GM12878 (cell line): Measurements from ENCODE around the gene KAZN. TPM values are rescaled to one million over a fixed set of nuclear protein-coding genes. Genes with fewer than 3 reads are reported as not detected.

Experiments used
- ATAC-seq: fragments of 200-7000 bp; cut with Tn5 transposase; 3 replicates; pipeline ENCODE4 v1.9.1; 2020; ENCODE audit warnings: mild to moderate bottlenecking, moderate library complexity
- BruUV-seq: library from RNA; stranded (reverse); fragments of 400-500 nt; replicated peaks from 2 replicates; lab custom pipeline; 2021; lab: Mats Ljungman, UMichigan
- CTCF ChIA-PET: fragments of 300-600 bp; sonication (Branson Sonifier 250); formaldehyde crosslinking; extraction: SDS; loops from one replicate; lab custom pipeline; 2021; ENCODE audit warnings: inconsistent platforms; lab: Yijun Ruan, JAX
- POLR2A ChIA-PET: fragments of 350-600 bp; formaldehyde crosslinking; extraction: SDS; loops from one replicate; lab custom pipeline; 2021; ENCODE audit warnings: inconsistent platforms; lab: Charles Lee
- RAD21 ChIA-PET: fragments of 300-600 bp; sonication (Branson Sonifier 250); formaldehyde crosslinking; loops from one replicate; lab custom pipeline; 2023; ENCODE audit warnings: antibody characterized with exemption; ENCODE audit not compliant: unreplicated experiment; lab: Charles Lee
- SMC1A ChIA-PET: fragments of 300-600 bp; sonication (Branson Sonifier 250); formaldehyde crosslinking; loops from one replicate; lab custom pipeline; 2023; ENCODE audit not compliant: unreplicated experiment, uncharacterized antibody; lab: Charles Lee
- DNase-seq: peaks from one replicate; pipeline ENCODE4 v3.0.0-alpha.2; 2011; ENCODE audit warnings: low read depth, low spot score
- FAIRE-seq: peaks from 3 replicates; lab custom pipeline; 2011; peaks lifted over from hg19 to GRCh38; lab: Jason Lieb, UNC
- H2AFZ ChIP-seq: 2 replicates; pipeline ENCODE4 v1.6.0; 2011; ENCODE audit warnings: low read depth, low read length, control low read depth; ENCODE audit not compliant: control insufficient read depth
- H3K27ac ChIP-seq: 2 replicates; pipeline ENCODE4 v1.5.1; 2011; ENCODE audit warnings: control low read depth; ENCODE audit not compliant: control insufficient read depth, insufficient read depth
- H3K27me3 ChIP-seq, 2 experiments: replicated peaks in 1 of 2; 2 replicates each; pipeline versions ENCODE4 v1.6.0 to v1.6.1; 2011; ENCODE audit warnings: low read length in 1 of 2; ENCODE audit not compliant: control insufficient read depth in 2 of 2, insufficient read depth in 2 of 2
- H3K36me3 ChIP-seq, 2 experiments: 2 replicates each; pipeline ENCODE4 v1.5.1; 2011; ENCODE audit warnings: low read length in 1 of 2; ENCODE audit not compliant: control insufficient read depth in 2 of 2, insufficient read depth in 2 of 2
- H3K4me1 ChIP-seq: 2 replicates; pipeline ENCODE4 v1.6.1; 2011; ENCODE audit warnings: mild to moderate bottlenecking, low read length, moderate library complexity, mixed read lengths; ENCODE audit not compliant: control insufficient read depth, insufficient read depth
- H3K4me2 ChIP-seq: 2 replicates; pipeline ENCODE4 v1.6.0; 2011; ENCODE audit warnings: control low read depth; ENCODE audit not compliant: control insufficient read depth, insufficient read depth
- H3K4me3 ChIP-seq: fragments of 200-600 bp; sonication (generic); 2 replicates; pipeline ENCODE4 v1.5.1; 2016
- H3K79me2 ChIP-seq: 2 replicates; pipeline ENCODE4 v1.6.0; 2011; ENCODE audit warnings: low read length; ENCODE audit not compliant: control insufficient read depth, insufficient read depth
- H3K9ac ChIP-seq: 2 replicates; pipeline ENCODE4 v1.8.0; 2011; ENCODE audit warnings: low read length, control low read depth, mixed read lengths; ENCODE audit not compliant: control insufficient read depth, insufficient read depth
- H3K9me3 ChIP-seq: replicated peaks from 3 replicates; pipeline ENCODE4 v1.5.1; 2011; ENCODE audit warnings: mild to moderate bottlenecking, low read length; ENCODE audit not compliant: control insufficient read depth, insufficient read depth
- H4K20me1 ChIP-seq: 2 replicates; pipeline ENCODE4 v1.6.0; 2011; ENCODE audit not compliant: control insufficient read depth, insufficient read depth
- HDAC6 ChIP-seq: fragments of 200-600 bp; sonication (generic); IDR thresholded peaks from one replicate; pipeline ENCODE4 v1.8.0; 2017; ENCODE audit warnings: antibody characterized with exemption; ENCODE audit not compliant: unreplicated experiment
- PBX3 ChIP-seq: IDR thresholded peaks from 2 replicates; pipeline ENCODE4 v1.6.1; 2011; ENCODE audit warnings: mild to moderate bottlenecking, low read depth, low read length, moderate library complexity; ENCODE audit not compliant: insufficient replicate concordance
- PKNOX1 ChIP-seq: fragments of 450-650 bp; IDR thresholded peaks from 2 replicates; pipeline ENCODE4 v1.6.1; 2016; ENCODE audit warnings: mild to moderate bottlenecking
- PML ChIP-seq: IDR thresholded peaks from 2 replicates; pipeline ENCODE4 v1.6.1; 2012; ENCODE audit warnings: low read length, inconsistent platforms
- RFX5 ChIP-seq: IDR thresholded peaks from 2 replicates; pipeline ENCODE4 v1.6.1; 2011; ENCODE audit warnings: low read depth, low read length, improper control_type of control experiment
- SMAD1 ChIP-seq: fragments of 450-650 bp; IDR thresholded peaks from 2 replicates; pipeline ENCODE4 v1.6.1; 2018; ENCODE audit warnings: mild to moderate bottlenecking, low read depth; ENCODE audit not compliant: partially characterized antibody
- TAF1 ChIP-seq: IDR thresholded peaks from 2 replicates; pipeline ENCODE4 v1.6.1; 2011; ENCODE audit warnings: mild to moderate bottlenecking, low read depth, low read length, borderline replicate concordance
- WGBS: methylation state at CpG from one replicate; pipeline ENCODE4 v1.1.6; 2016; ENCODE audit warnings: low lambda C conversion rate; ENCODE audit not compliant: insufficient replicate concordance, insufficient coverage; ENCODE audit errors: missing lambda C conversion rate; 5-methylcytosine and 5-hydroxymethylcytosine counted together
- in situ Hi-C: fragments of 300-500 bp; cut with MboI; formaldehyde crosslinking; loops from 9 replicates; pipeline ENCODE4 v1.14.3; 2018; ENCODE audit warnings: mixed read lengths
- intact Hi-C: fragments of 100-400 bp; cut with micrococcal nuclease; formaldehyde crosslinking; loops from one replicate; pipeline ENCODE4 v1.14.2; 2022; ENCODE audit not compliant: unreplicated experiment
- polyA plus RNA-seq, 11 experiments: library from polyadenylated mRNA; depleted of rRNA in 4 of 11; unstranded in 6 of 11; stranded (reverse) in 5 of 11; fragments of >200 nt; fragmentation: Nextera tagmentation in 4 of 11; fragmentation: Illumina TruSeq in 1 of 11; extraction: Ambion mirVana in 4 of 11; extraction: Trizol in 1 of 11; gene quantifications; 1 replicate in 1 of 11; 2 replicates in 10 of 11; pipeline versions ENCODE4 v1.2.1 to v1.2.3, GENCODE V29; 2011 to 2016; ENCODE audit warnings: inconsistent platforms in 2 of 11, missing spikeins in 2 of 11, low read depth in 1 of 11
- total RNA-seq, 4 experiments: library from RNA; depleted of rRNA in 3 of 4; stranded (reverse); fragments of >200 nt in 3 of 4; fragmentation: Illumina TruSeq in 1 of 4; extraction: Trizol in 1 of 4; gene quantifications; 2 replicates each; pipeline versions ENCODE4 v1.2.1 to v1.2.3, GENCODE V29; 2013 to 2021

KAZN gene
- total and polyA plus RNA-seq, 10 of the 15 experiments (the other 5 are each of a cell fraction or from before 2014, with no cell fraction given) = 0.72 to 4.0 (median 1.2) TPM

DNA sequence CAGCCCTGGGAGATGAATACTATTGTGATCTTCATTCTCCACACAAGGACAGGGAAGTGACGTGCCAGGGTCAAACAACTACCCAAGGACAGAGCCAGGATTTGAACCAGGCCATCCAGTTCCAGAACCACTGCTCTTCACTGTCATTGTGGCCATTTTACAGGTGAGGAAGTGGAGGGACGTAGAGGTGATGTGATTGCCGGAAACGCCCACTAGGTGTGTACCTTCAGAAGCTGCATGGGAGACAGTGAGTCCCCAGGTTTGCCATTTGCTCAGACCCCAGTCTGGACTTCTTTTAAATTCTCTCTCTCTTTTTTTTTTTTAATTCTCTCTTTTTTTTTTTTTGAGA lies 347.5 kb downstream of the KAZN start:
- Histone ChIP-seq H3K9ac (no peak overlapping the region), H3K4me2 (no peak overlapping the region), H4K20me1 (no peaks in the 10 kb centered on the region), H3K9me3 (no peaks in the 10 kb centered on the region), H3K27me3 (no peaks in the 10 kb centered on the region; a peak in 1 of 4 replicates), H2AFZ (no peak overlapping the region), H3K79me2 (no peaks in the 10 kb centered on the region), H3K4me1 (no peaks in the 10 kb centered on the region), H3K36me3 (no peaks in the 10 kb centered on the region), H3K4me3 (no peak overlapping the region), H3K27ac (no peak overlapping the region)
- FAIRE-seq (no peak), ATAC-seq (no peak), DNase-seq (no peak)
- WGBS = 33% methylated on average over 4 of the region's 4 CpGs
- no TSS peak for BruUV-seq
- ChIA-PET CTCF (no interaction called here), RAD21 (no interaction called here), POLR2A (no interaction called here), SMC1A (no interaction called here)
- in situ Hi-C loops = no loop called here
- TF ChIP-seq RFX5 (no peak), TAF1 (no peak)
- intact Hi-C loops = no loop called here

- H3K27me3 ChIP-seq = no peaks in the 10 kb centered on the region; a peak in 1 of 4 replicates
- no peaks in the 10 kb centered on the region for H3K36me3 ChIP-seq
- no TSS peak for BruUV-seq
- FAIRE-seq = no peak
- no peak overlapping the region for H3K4me2 ChIP-seq
- CTCF ChIA-PET = no interaction called here
- H3K27ac ChIP-seq = no peak overlapping the region
- no peak overlapping the region for H3K9ac ChIP-seq
- no peaks in the 10 kb centered on the region for H3K4me1 ChIP-seq
- SMC1A ChIA-PET = no interaction called here
- in situ Hi-C loops (no loop called here), intact Hi-C loops (no loop called here)
- no peak overlapping the region for H3K4me3 ChIP-seq
- H2AFZ ChIP-seq = no peak overlapping the region
- DNase-seq = no peak
- WGBS = 41% methylated on average over 14 of the region's 14 CpGs
- H3K79me2 ChIP-seq = no peaks in the 10 kb centered on the region
- H4K20me1 ChIP-seq = no peaks in the 10 kb centered on the region
- POLR2A ChIA-PET = no interaction called here
- RAD21 ChIA-PET = no interaction called here
- TF ChIP-seq PML (no peak), PBX3 (no peak), PKNOX1 (no peak), HDAC6 (no peak), SMAD1 (no peak)
- no peaks in the 10 kb centered on the region for H3K9me3 ChIP-seq
- ATAC-seq = no peak
Measured at GRCh38 chr1:14946684-14947238, 348.3 kb downstream of the KAZN start.
